Measurements from ENCODE around the gene PTPRM.

The PTPRM gene

DNA sequence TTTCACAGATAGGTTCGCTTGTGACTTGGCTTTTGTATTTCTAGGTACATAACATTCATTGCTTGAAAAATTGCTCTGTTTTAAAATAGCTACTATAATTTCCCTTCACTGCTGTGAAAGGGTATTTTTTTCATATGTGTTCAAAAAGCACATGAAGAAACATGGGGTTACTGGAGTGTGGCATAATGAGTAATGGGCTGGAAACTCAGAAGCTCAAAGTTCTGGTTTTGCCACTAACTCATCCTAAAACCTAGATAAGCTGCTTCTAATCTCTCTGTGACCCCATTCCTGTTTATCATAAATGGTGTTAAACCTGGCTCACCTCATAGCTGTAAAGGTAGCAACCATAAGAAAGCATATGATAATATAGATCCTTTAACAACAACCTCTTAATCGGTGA, 319.3 kb downstream of the PTPRM start:
- TF ChIP-seq, protein P1, sequence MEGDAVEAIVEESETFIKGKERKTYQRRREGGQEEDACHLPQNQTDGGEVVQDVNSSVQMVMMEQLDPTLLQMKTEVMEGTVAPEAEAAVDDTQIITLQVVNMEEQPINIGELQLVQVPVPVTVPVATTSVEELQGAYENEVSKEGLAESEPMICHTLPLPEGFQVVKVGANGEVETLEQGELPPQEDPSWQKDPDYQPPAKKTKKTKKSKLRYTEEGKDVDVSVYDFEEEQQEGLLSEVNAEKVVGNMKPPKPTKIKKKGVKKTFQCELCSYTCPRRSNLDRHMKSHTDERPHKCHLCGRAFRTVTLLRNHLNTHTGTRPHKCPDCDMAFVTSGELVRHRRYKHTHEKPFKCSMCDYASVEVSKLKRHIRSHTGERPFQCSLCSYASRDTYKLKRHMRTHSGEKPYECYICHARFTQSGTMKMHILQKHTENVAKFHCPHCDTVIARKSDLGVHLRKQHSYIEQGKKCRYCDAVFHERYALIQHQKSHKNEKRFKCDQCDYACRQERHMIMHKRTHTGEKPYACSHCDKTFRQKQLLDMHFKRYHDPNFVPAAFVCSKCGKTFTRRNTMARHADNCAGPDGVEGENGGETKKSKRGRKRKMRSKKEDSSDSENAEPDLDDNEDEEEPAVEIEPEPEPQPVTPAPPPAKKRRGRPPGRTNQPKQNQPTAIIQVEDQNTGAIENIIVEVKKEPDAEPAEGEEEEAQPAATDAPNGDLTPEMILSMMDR (conservative IDR thresholded peaks at IDR 0.05; ENCODE audit: low read depth, low read length), result no peak
- Histone ChIP-seq H2AFZ (ENCODE audit: low read depth) (no peak overlapping the region), H3K27me3 (ENCODE audit: insufficient read depth, low read depth) (no peaks in the 10 kb centered on the region), H3K4me2 (no peak overlapping the region), H3K36me3 (ENCODE audit: insufficient read depth) (no peaks in the 10 kb centered on the region), H3K27ac (no peak overlapping the region), H3K4me3 (IDR thresholded peaks at IDR 0.05; ENCODE audit: insufficient read depth, low read depth, low read length) (no peak overlapping the region), H3K4me1 (ENCODE audit: low read depth, poor library complexity, severe bottlenecking) (no peaks in the 10 kb centered on the region), H4K20me1 (ENCODE audit: insufficient read depth) (no peaks in the 10 kb centered on the region), H3K79me2 (ENCODE audit: insufficient read depth, low read depth) (no peaks in the 10 kb centered on the region), H3K9ac (no peak overlapping the region)

DNA sequence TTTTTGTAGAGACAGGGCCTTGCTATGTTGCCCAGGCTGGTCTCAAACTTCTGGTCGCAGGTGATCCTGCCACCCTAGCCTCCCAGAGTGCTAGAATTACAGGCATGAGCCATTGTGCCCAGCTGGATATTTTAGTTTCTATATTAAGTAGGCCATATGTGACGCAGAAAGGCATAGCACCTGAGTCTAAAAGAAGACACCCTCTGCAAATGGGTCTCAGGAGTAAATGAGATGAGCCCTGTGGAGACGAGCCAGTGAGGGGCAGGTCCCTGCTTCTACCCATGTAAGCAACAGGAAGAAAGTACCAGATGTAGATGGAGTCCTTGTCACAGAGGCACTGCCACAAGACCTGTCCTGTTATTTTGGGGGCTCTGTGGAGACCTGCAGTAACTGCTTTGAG, 322.4 kb downstream of the PTPRM start:
- TF ChIP-seq, protein P1 (conservative IDR thresholded peaks at IDR 0.05; ENCODE audit: low read depth, low read length), result no peak
- H2AFZ ChIP-seq (ENCODE audit: low read depth), result no peak overlapping the region
- H3K4me1 ChIP-seq (ENCODE audit: low read depth, poor library complexity, severe bottlenecking), result no peaks in the 10 kb centered on the region

DNA sequence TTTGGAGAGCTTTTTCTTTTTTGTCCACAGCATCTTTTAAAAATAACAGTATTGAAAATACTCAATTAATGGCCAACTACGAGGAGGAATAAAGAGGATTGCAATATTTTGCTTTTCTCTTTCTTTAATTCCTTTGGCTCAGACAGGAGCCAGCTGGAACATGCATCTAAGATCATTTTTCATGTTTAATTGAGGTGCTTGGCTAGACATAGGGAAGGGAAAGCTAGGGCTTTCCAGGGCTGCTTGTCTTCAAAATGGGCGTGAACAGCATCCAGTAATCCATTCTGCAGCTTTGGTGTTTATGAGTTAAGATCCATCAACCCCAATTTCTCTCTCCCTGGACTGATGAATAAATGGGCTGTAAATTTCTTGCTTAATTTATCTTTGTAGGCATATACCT, 323.0 kb downstream of the PTPRM start:
- no peaks in the 10 kb centered on the region for H3K79me2 ChIP-seq (ENCODE audit: insufficient read depth, low read depth)
- TF ChIP-seq, protein P1 (conservative IDR thresholded peaks at IDR 0.05; ENCODE audit: low read depth, low read length), result no peak
- H3K27me3 ChIP-seq (ENCODE audit: insufficient read depth, low read depth), result no peaks in the 10 kb centered on the region
- no peaks in the 10 kb centered on the region for H3K4me1 ChIP-seq (ENCODE audit: low read depth, poor library complexity, severe bottlenecking)
- no peak overlapping the region for H3K27ac ChIP-seq
- H3K36me3 ChIP-seq (ENCODE audit: insufficient read depth), result no peaks in the 10 kb centered on the region
- no peak overlapping the region for H3K4me3 ChIP-seq (IDR thresholded peaks at IDR 0.05; ENCODE audit: insufficient read depth, low read depth, low read length)
- H3K4me2 ChIP-seq, result no peak overlapping the region
- H4K20me1 ChIP-seq (ENCODE audit: insufficient read depth), result no peaks in the 10 kb centered on the region
- H3K9ac ChIP-seq, result no peak overlapping the region
- H2AFZ ChIP-seq (ENCODE audit: low read depth), result no peak overlapping the region

More for the DNA sequence above, 322.4 kb downstream of the PTPRM start:
- H3K36me3 ChIP-seq (ENCODE audit: insufficient read depth), result no peaks in the 10 kb centered on the region
- no peak overlapping the region for H3K4me3 ChIP-seq (IDR thresholded peaks at IDR 0.05; ENCODE audit: insufficient read depth, low read depth, low read length)
- no peaks in the 10 kb centered on the region for H3K79me2 ChIP-seq (ENCODE audit: insufficient read depth, low read depth)
- H3K27me3 ChIP-seq (ENCODE audit: insufficient read depth, low read depth), result no peaks in the 10 kb centered on the region
- no peaks in the 10 kb centered on the region for H4K20me1 ChIP-seq (ENCODE audit: insufficient read depth)
- no peak overlapping the region for H3K27ac ChIP-seq
- H3K9ac ChIP-seq, result no peak overlapping the region
- no peak overlapping the region for H3K4me2 ChIP-seq

DNA sequence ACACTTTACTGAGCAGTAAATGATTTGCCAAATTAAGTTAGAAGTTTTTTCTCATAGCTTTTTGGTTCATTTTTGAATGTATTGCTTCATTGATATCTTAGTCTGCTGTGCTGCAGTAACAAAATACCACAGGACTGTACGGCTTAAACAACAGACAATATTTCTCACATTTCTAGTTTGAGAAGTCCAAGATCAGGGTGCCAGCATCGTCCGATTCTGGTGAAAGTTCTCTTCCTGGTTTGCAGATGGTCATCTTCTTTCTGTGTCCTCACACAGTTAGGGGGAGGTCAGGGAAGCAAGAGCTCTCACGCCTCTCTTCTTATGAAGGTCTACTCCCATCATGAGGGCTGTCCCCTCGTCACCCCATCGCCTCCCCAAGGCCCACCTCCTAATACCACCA, 325.4 kb downstream of the PTPRM start:
- Histone ChIP-seq H3K9ac (no peak overlapping the region), H3K4me3 (IDR thresholded peaks at IDR 0.05; ENCODE audit: insufficient read depth, low read depth, low read length) (no peak overlapping the region)

More for the DNA sequence above, 325.4 kb downstream of the PTPRM start:
- TF ChIP-seq, protein P1 (conservative IDR thresholded peaks at IDR 0.05; ENCODE audit: low read depth, low read length), result no peak
- Histone ChIP-seq H3K4me2 (no peak overlapping the region), H3K4me1 (ENCODE audit: low read depth, poor library complexity, severe bottlenecking) (no peaks in the 10 kb centered on the region), H3K36me3 (ENCODE audit: insufficient read depth) (no peaks in the 10 kb centered on the region), H3K79me2 (ENCODE audit: insufficient read depth, low read depth) (no peaks in the 10 kb centered on the region), H2AFZ (ENCODE audit: low read depth) (no peak overlapping the region), H4K20me1 (ENCODE audit: insufficient read depth) (no peaks in the 10 kb centered on the region), H3K27ac (no peak overlapping the region), H3K27me3 (ENCODE audit: insufficient read depth, low read depth) (no peaks in the 10 kb centered on the region)

All from KMS-11 (cell line).